Measurements from ENCODE around the gene RFX6. TPM values are rescaled to one million over a fixed set of nuclear protein-coding genes. Genes with fewer than 3 reads are reported as not detected.
"Not testable (repeated sequence)": the region's sequence is repeated elsewhere in the genome, so short reads cannot be mapped to it uniquely, and the experiment has no call there.

The RFX6 gene
- total RNA-seq (not detected), polyA plus RNA-seq (1 to 10 TPM in 1 of 3 donors, under 1 TPM in 2; 0.16 to 1.8 (median 0.46) TPM)

- intact Hi-C loops (cut with DNase I) = no loop called here
- Histone ChIP-seq H3K4me3 (peak within 1 kb of the TSS in 3 of 4 donors; percentile 11 to 40 (median 12)), H3K9me3 (no peaks in the 10 kb centered on the region), H3K27ac (no peak within 1 kb of the TSS), H3K27me3 (peaks cover 9 to 43% (median 18%) of the 10 kb centered on the region in 3 donors), H3K36me3 (no peaks in the 10 kb centered on the region), H3K4me1 (peaks cover 0 to 15% (median 14%) of the 10 kb centered on the region in 4 donors)
- 1 to 3% methylated on average over 73 of the region's 73 CpGs for WGBS, 2 donors
- TF ChIP-seq POLR2A (IDR thresholded peaks at IDR 0.05) (no peak), POLR2AphosphoS5 (IDR thresholded peaks at IDR 0.05) (no peak), CTCF (IDR thresholded peaks at IDR 0.05) (no peak), EP300 (IDR thresholded peaks at IDR 0.05) (no peak)
- no peak for DNase-seq
These were observed at the start of gene RFX6 for GRCh38 chr6:116876635-116877611. Gene RFX6, plus strand, starts transcription at chr6:116877242. Its CDS starts 34 bp downstream, at chr6:116877276.

GRCh38 chr6:116827561-116828240, 49.3 kb upstream of the RFX6 start:
- intact Hi-C loops (cut with DNase I) = no loop called here
- Histone ChIP-seq H3K4me1 (peaks cover 0 to 5% (median 0%) of the 10 kb centered on the region in 4 donors), H3K36me3 (no peaks in the 10 kb centered on the region), H3K4me3 (no peak overlapping the region), H3K27ac (no peak overlapping the region), H3K9me3 (peaks cover 0 to 6% (median 1%) of the 10 kb centered on the region in 4 donors), H3K27me3 (no peaks in the 10 kb centered on the region)
- 54 to 59% methylated on average over 2 of the region's 2 CpGs for WGBS, 2 donors
- no peak for DNase-seq
- no peak for TF ChIP-seq POLR2AphosphoS5 (IDR thresholded peaks at IDR 0.05)
- no peak for TF ChIP-seq CTCF (IDR thresholded peaks at IDR 0.05)
- no peak for TF ChIP-seq EP300 (IDR thresholded peaks at IDR 0.05)
- no peak for TF ChIP-seq POLR2A (IDR thresholded peaks at IDR 0.05)

- Histone ChIP-seq H3K27me3 (no peaks in the 10 kb centered on the region), H3K36me3 (no peaks in the 10 kb centered on the region), H3K27ac (no peak within 1 kb of the TSS), H3K4me3 (no peak within 1 kb of the TSS), H3K9me3 (peaks cover 0 to 2% (median 0%) of the 10 kb centered on the region in 4 donors), H3K4me1 (peaks cover 0 to 5% (median 0%) of the 10 kb centered on the region in 4 donors)
- intact Hi-C loops (cut with DNase I) = no loop called here
- DNase-seq = no peak
- WGBS, 2 donors = 74 to 78% methylated on average over 2 of the region's 2 CpGs
- TF ChIP-seq POLR2A (IDR thresholded peaks at IDR 0.05) (no peak), POLR2AphosphoS5 (IDR thresholded peaks at IDR 0.05) (no peak), EP300 (IDR thresholded peaks at IDR 0.05) (no peak), CTCF (IDR thresholded peaks at IDR 0.05) (no peak)
These were observed 48.1 kb upstream of the RFX6 start, which contains the start of gene GPRC6A for GRCh38 chr6:116828983-116829382. Gene GPRC6A, minus strand, starts transcription at chr6:116829083. Its CDS starts 70 bp downstream, at chr6:116829013.

- H3K27ac ChIP-seq; H3K4me3 ChIP-seq; DNase-seq; H3K27me3 ChIP-seq; H3K4me1 ChIP-seq; H3K9me3 ChIP-seq; intact Hi-C loops (cut with DNase I); H3K36me3 ChIP-seq: not testable (repeated sequence)
- 93 to 99% methylated on average over 2 of the region's 2 CpGs for WGBS, 2 donors
These were observed 42.5 kb upstream of the RFX6 start for GRCh38 chr6:116834526-116834925.
